K562 (cell line): ENCODE data around the gene RAB3D. TPM values are rescaled to one million over a fixed set of nuclear protein-coding genes. Genes with fewer than 3 reads are reported as not detected.

Experiments
- BRD9 ChIP-seq: fragments of 450-650 bp; IDR thresholded peaks from 2 replicates; pipeline ENCODE4 v1.6.1; 2018; ENCODE audit warnings: low read depth; ENCODE audit not compliant: partially characterized antibody
- EHMT2 ChIP-seq: fragments of 450-650 bp; IDR thresholded peaks from 2 replicates; pipeline ENCODE4 v1.6.1; 2018; ENCODE audit warnings: antibody characterized with exemption
- ESRRB ChIP-seq: fragments of 250-450 bp; sonication (Bioruptor Pico); IDR thresholded peaks from 2 replicates; pipeline ENCODE4 v1.5.0; 2020; ENCODE audit warnings: mild to moderate bottlenecking, moderate library complexity, borderline replicate concordance
- GTF2A2 ChIP-seq: IDR thresholded peaks from 2 replicates; pipeline ENCODE4 v1.6.1; 2016; ENCODE audit warnings: mild to moderate bottlenecking, missing genetic modification characterization, missing compliant biosample characterization
- HEY1 ChIP-seq: fragments of 250-450 bp; sonication (Bioruptor Pico); IDR thresholded peaks from 2 replicates; pipeline ENCODE4 v1.5.0; 2020; ENCODE audit warnings: mild to moderate bottlenecking, moderate library complexity, borderline replicate concordance
- HLTF ChIP-seq: fragments of 450-650 bp; IDR thresholded peaks from 2 replicates; pipeline ENCODE4 v1.6.1; 2016
- ILK ChIP-seq: fragments of 450-650 bp; IDR thresholded peaks from 2 replicates; pipeline ENCODE4 v1.6.1; 2016; ENCODE audit warnings: missing genetic modification characterization, low read depth, mild to moderate bottlenecking, missing compliant biosample characterization, moderate library complexity, borderline replicate concordance
- KLF1 ChIP-seq: fragments of 450-650 bp; IDR thresholded peaks from 2 replicates; pipeline ENCODE4 v1.6.1; 2016; ENCODE audit warnings: missing genetic modification characterization, missing compliant biosample characterization
- KLF16 ChIP-seq: IDR thresholded peaks from 2 replicates; pipeline ENCODE4 v1.6.1; 2016; ENCODE audit warnings: antibody characterized with exemption
- MED1 ChIP-seq: sonication (generic); formaldehyde crosslinking; IDR thresholded peaks from 2 replicates; pipeline ENCODE4 v1.8.1; 2023; ENCODE audit warnings: missing genetic modification reagents, borderline replicate concordance
- MYBL2 ChIP-seq, 2 experiments: fragments of 450-650 bp in 1 of 2; sonication (generic) in 1 of 2; formaldehyde crosslinking in 1 of 2; IDR thresholded peaks; 2 replicates each; pipeline versions ENCODE4 v1.6.1 to v1.8.1; 2017 to 2022; ENCODE audit warnings: borderline replicate concordance in 1 of 2, inconsistent platforms in 1 of 2, low read depth in 1 of 2, mild to moderate bottlenecking in 1 of 2, missing genetic modification reagents in 1 of 2, moderate library complexity in 1 of 2
- NR2C1 ChIP-seq, 2 experiments: fragments of 450-650 bp; IDR thresholded peaks; 2 replicates each; pipeline ENCODE4 v1.6.1; 2017; ENCODE audit warnings: mild to moderate bottlenecking in 2 of 2, antibody characterized with exemption in 1 of 2, inconsistent platforms in 1 of 2, missing compliant biosample characterization in 1 of 2, missing genetic modification characterization in 1 of 2
- POLR2G ChIP-seq: fragments of 200-400 bp; formaldehyde crosslinking; IDR thresholded peaks from 2 replicates; pipeline ENCODE4 v1.6.1; 2017; ENCODE audit warnings: low read depth, mild to moderate bottlenecking, antibody characterized with exemption, low read length, moderate library complexity
- POLR3A ChIP-seq: IDR thresholded peaks from 2 replicates; pipeline ENCODE4 v1.6.1; 2011; ENCODE audit warnings: borderline replicate concordance, mild to moderate bottlenecking, moderate library complexity; ENCODE audit not compliant: insufficient read length, insufficient read depth; ENCODE audit errors: extremely low read depth
- TOE1 ChIP-seq, 2 experiments: fragments of 450-650 bp in 1 of 2; sonication (generic) in 1 of 2; formaldehyde crosslinking in 1 of 2; IDR thresholded peaks; 2 replicates each; pipeline versions ENCODE4 v1.7.1 to v1.8.0; 2016 to 2022; ENCODE audit warnings: borderline replicate concordance in 2 of 2, mild to moderate bottlenecking in 2 of 2, antibody characterized with exemption in 1 of 2, inconsistent platforms in 1 of 2, low read depth in 1 of 2, missing genetic modification reagents in 1 of 2, moderate library complexity in 1 of 2
- WHSC1 ChIP-seq: IDR thresholded peaks from one replicate; pipeline ENCODE4 v1.6.1; 2012; ENCODE audit warnings: low read length, control low read depth, inconsistent platforms
- ZNF217 ChIP-seq: sonication (generic); formaldehyde crosslinking; IDR thresholded peaks from 2 replicates; pipeline ENCODE4 v1.8.0; 2022; ENCODE audit warnings: mild to moderate bottlenecking, missing genetic modification reagents
- ZNF717 ChIP-seq: fragments of 250-450 bp; sonication (Bioruptor Pico); IDR thresholded peaks from 2 replicates; pipeline ENCODE4 v1.5.0; 2021
- polyA plus RNA-seq, 8 experiments: library from polyadenylated mRNA; depleted of rRNA in 4 of 8; stranded (reverse) in 5 of 8; unstranded in 3 of 8; fragments of >200 nt; fragmentation: Nextera tagmentation in 2 of 8; fragmentation: Illumina TruSeq in 1 of 8; extraction: Ambion mirVana in 2 of 8; extraction: Trizol in 1 of 8; gene quantifications; 2 replicates each; pipeline versions ENCODE4 v1.2.1 to v1.2.3, GENCODE V29; 2011 to 2014; ENCODE audit warnings: inconsistent platforms in 1 of 8, missing spikeins in 1 of 8
- total RNA-seq, 7 experiments: library from RNA; depleted of rRNA in 6 of 7; stranded (reverse); fragments of >200 nt in 6 of 7; fragmentation: Illumina TruSeq in 2 of 7; extraction: Trizol in 2 of 7; gene quantifications; 2 replicates each; pipeline versions ENCODE4 v1.2.1 to v1.2.3, GENCODE V29; 2011 to 2021; ENCODE audit warnings: low replicate concordance in 1 of 7

The RAB3D gene
- total and polyA plus RNA-seq, 9 of the 15 experiments (the other 6 are each of a cell fraction or from before 2014, with no cell fraction given), result 0.34 to 3.3 (median 1.3) TPM

DNA sequence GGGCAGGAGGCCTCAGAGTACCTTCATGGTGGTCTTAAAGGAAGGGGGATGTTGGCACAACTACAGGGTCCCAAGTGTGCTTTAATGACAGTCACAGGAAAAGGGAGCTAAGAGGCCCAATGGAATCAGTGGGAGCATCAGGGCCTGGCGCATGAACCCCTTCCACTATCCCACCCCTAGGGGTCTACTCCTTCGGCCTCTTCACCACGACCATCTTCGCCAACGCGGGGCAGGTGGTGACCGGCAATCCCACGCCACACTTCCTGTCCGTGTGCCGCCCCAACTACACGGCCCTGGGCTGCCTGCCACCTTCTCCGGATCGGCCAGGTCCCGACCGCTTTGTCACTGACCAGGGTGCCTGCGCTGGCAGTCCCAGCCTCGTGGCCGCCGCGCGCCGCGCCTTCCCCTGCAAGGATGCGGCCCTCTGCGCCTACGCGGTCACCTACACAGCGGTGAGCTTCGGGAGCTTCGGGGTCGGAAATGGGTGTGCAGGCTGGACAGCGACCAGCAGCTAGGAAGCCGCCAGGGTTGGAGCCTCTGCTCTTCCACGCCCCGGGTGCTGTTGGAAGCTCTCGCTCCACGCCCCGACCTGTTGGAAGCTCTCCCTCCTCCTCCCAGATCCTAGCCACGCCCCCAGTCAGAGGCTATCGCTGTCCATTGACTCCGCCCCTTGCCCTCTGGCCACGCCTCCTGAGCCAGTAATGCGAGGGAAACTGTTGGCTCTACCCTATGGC, 21.7 kb upstream of the RAB3D start (continued):
- TF ChIP-seq TOE1 (IDR thresholded peaks at IDR 0.05; ENCODE audit: borderline replicate concordance), result no peak
- TF ChIP-seq TOE1 (CRISPR knock-in tag; IDR thresholded peaks at IDR 0.05; ENCODE audit: borderline replicate concordance, low read depth), result no peak
- no peak for TF ChIP-seq ESRRB (CRISPR knock-in tag)
- TF ChIP-seq HLTF, result no peak
- peak; percentile 71; the same call in 1 of the 2 replicates for TF ChIP-seq EHMT2
- TF ChIP-seq MED1 (CRISPR knock-in tag), result no peak
- TF ChIP-seq NR2C1 (IDR thresholded peaks at IDR 0.05), result no peak
- no peak for TF ChIP-seq NR2C1 (tag; IDR thresholded peaks at IDR 0.05)
- TF ChIP-seq WHSC1, result no peak
- TF ChIP-seq KLF16, result no peak
- TF ChIP-seq HEY1, result no peak
- TF ChIP-seq GTF2A2 (tag), result no peak
- 0 out of 2 replicates have a peak, but pooled peaks have one; percentile 43 for TF ChIP-seq KLF1 (tag)
- TF ChIP-seq POLR3A, result no peak
- no peak for TF ChIP-seq MYBL2 (IDR thresholded peaks at IDR 0.05; ENCODE audit: low read depth)
- no peak for TF ChIP-seq MYBL2 (CRISPR knock-in tag; IDR thresholded peaks at IDR 0.05; ENCODE audit: borderline replicate concordance)
- no peak for TF ChIP-seq BRD9
- TF ChIP-seq ZNF217 (CRISPR knock-in tag), result no peak
- no peak for TF ChIP-seq ZNF717 (CRISPR knock-in tag)
- peak; percentile 64 for TF ChIP-seq POLR2G
- TF ChIP-seq ILK (tag), result no peak
